ENCODE data around the gene WNT8B. TPM values are rescaled to one million over a fixed set of nuclear protein-coding genes. Genes with fewer than 3 reads are reported as not detected.

The WNT8B gene
- total and polyA plus RNA-seq, 2 of the 13 experiments (the other 11 are each of a cell fraction or from before 2014, with no cell fraction given) = 0.07 to 0.20 TPM

DNA sequence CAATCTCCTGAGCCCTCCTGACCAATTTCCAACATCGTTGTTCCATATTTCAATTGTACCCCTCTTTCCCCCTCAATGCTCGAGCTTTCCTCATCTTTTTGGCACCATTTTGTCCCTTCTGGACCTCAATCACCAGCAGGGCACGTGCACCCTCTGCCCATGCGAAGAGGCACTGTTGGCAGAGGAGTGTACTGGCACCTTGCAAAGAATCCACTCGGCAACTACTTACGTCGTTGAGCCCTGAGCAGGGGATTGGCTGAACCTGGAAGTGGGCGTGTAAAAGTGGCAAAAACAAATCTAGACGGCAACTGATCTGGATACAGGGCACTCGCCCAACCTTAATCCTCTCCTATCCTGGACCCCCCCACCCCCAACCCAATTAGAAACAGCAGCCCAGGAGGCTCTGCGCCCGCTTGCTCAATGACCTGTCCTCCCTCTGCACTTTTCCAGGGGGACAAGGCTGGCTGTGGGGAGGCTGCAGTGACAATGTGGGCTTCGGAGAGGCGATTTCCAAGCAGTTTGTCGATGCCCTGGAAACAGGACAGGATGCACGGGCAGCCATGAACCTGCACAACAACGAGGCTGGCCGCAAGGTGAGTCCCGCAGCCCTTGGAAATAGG is 18.8 kb downstream of the WNT8B start (continued):
- TF ChIP-seq, protein P1, sequence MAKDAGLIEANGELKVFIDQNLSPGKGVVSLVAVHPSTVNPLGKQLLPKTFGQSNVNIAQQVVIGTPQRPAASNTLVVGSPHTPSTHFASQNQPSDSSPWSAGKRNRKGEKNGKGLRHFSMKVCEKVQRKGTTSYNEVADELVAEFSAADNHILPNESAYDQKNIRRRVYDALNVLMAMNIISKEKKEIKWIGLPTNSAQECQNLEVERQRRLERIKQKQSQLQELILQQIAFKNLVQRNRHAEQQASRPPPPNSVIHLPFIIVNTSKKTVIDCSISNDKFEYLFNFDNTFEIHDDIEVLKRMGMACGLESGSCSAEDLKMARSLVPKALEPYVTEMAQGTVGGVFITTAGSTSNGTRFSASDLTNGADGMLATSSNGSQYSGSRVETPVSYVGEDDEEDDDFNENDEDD (CRISPR knock-in tag; IDR thresholded peaks at IDR 0.05; ENCODE audit: borderline replicate concordance) = peak; percentile 13; the same call in 1 of the 2 replicates
- no peak for TF ChIP-seq YEATS4 (CRISPR knock-in tag; IDR thresholded peaks at IDR 0.05; ENCODE audit: borderline replicate concordance)
- no peak for TF ChIP-seq IRF2 (CRISPR knock-in tag; IDR thresholded peaks at IDR 0.05)
- TF ChIP-seq RFXAP (CRISPR knock-in tag; IDR thresholded peaks at IDR 0.05; ENCODE audit: borderline replicate concordance) = peak; percentile 100
- no peak for TF ChIP-seq MTF2 (CRISPR knock-in tag; IDR thresholded peaks at IDR 0.05; ENCODE audit: borderline replicate concordance)
- no peak for TF ChIP-seq RCOR2 (CRISPR knock-in tag; IDR thresholded peaks at IDR 0.05)
- TF ChIP-seq, protein P2, sequence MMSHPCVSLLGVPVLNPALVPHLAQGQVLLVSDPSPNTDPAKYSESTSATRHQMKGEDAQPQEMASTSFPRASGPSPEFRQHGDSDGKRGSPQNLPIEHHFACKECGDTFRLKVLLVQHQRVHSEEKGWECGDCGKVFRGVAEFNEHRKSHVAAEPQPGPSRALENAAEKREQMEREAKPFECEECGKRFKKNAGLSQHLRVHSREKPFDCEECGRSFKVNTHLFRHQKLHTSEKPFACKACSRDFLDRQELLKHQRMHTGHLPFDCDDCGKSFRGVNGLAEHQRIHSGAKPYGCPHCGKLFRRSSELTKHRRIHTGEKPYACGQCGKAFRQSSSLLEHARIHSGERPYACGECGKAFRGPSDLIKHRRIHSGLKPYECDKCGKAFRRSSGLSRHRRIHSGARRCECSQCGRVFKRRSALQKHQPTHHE (CRISPR knock-in tag; IDR thresholded peaks at IDR 0.05; ENCODE audit: borderline replicate concordance) = no peak
- no peak for TF ChIP-seq ZNF30 (CRISPR knock-in tag; IDR thresholded peaks at IDR 0.05)
- TF ChIP-seq ZNF777 (CRISPR knock-in tag; IDR thresholded peaks at IDR 0.05) = no peak; the same call in 1 of the 2 replicates
- TF ChIP-seq, protein P3, sequence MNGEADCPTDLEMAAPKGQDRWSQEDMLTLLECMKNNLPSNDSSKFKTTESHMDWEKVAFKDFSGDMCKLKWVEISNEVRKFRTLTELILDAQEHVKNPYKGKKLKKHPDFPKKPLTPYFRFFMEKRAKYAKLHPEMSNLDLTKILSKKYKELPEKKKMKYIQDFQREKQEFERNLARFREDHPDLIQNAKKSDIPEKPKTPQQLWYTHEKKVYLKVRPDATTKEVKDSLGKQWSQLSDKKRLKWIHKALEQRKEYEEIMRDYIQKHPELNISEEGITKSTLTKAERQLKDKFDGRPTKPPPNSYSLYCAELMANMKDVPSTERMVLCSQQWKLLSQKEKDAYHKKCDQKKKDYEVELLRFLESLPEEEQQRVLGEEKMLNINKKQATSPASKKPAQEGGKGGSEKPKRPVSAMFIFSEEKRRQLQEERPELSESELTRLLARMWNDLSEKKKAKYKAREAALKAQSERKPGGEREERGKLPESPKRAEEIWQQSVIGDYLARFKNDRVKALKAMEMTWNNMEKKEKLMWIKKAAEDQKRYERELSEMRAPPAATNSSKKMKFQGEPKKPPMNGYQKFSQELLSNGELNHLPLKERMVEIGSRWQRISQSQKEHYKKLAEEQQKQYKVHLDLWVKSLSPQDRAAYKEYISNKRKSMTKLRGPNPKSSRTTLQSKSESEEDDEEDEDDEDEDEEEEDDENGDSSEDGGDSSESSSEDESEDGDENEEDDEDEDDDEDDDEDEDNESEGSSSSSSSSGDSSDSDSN (CRISPR knock-in tag; IDR thresholded peaks at IDR 0.05) = no peak
- peak; percentile 90 for TF ChIP-seq CREB1 (IDR thresholded peaks at IDR 0.05)
- peak; percentile 98 for TF ChIP-seq CREB1 (CRISPR knock-in tag; IDR thresholded peaks at IDR 0.05)
- TF ChIP-seq, protein P4, sequence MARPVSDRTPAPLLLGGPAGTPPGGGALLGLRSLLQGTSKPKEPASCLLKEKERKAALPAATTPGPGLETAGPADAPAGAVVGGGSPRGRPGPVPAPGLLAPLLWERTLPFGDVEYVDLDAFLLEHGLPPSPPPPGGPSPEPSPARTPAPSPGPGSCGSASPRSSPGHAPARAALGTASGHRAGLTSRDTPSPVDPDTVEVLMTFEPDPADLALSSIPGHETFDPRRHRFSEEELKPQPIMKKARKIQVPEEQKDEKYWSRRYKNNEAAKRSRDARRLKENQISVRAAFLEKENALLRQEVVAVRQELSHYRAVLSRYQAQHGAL (CRISPR knock-in tag; IDR thresholded peaks at IDR 0.05; ENCODE audit: not compliant biosample characterization) = no peak
- peak; percentile 100 for TF ChIP-seq RFXANK (CRISPR knock-in tag; IDR thresholded peaks at IDR 0.05)
- TF ChIP-seq ZNF879 (CRISPR knock-in tag; IDR thresholded peaks at IDR 0.05) = no peak
- TF ChIP-seq, protein P5, sequence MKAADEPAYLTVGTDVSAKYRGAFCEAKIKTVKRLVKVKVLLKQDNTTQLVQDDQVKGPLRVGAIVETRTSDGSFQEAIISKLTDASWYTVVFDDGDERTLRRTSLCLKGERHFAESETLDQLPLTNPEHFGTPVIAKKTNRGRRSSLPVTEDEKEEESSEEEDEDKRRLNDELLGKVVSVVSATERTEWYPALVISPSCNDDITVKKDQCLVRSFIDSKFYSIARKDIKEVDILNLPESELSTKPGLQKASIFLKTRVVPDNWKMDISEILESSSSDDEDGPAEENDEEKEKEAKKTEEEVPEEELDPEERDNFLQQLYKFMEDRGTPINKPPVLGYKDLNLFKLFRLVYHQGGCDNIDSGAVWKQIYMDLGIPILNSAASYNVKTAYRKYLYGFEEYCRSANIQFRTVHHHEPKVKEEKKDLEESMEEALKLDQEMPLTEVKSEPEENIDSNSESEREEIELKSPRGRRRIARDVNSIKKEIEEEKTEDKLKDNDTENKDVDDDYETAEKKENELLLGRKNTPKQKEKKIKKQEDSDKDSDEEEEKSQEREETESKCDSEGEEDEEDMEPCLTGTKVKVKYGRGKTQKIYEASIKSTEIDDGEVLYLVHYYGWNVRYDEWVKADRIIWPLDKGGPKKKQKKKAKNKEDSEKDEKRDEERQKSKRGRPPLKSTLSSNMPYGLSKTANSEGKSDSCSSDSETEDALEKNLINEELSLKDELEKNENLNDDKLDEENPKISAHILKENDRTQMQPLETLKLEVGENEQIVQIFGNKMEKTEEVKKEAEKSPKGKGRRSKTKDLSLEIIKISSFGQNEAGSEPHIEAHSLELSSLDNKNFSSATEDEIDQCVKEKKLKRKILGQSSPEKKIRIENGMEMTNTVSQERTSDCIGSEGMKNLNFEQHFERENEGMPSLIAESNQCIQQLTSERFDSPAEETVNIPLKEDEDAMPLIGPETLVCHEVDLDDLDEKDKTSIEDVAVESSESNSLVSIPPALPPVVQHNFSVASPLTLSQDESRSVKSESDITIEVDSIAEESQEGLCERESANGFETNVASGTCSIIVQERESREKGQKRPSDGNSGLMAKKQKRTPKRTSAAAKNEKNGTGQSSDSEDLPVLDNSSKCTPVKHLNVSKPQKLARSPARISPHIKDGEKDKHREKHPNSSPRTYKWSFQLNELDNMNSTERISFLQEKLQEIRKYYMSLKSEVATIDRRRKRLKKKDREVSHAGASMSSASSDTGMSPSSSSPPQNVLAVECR (CRISPR knock-in tag; IDR thresholded peaks at IDR 0.05; ENCODE audit: borderline replicate concordance) = no peak
- TF ChIP-seq, protein P6, sequence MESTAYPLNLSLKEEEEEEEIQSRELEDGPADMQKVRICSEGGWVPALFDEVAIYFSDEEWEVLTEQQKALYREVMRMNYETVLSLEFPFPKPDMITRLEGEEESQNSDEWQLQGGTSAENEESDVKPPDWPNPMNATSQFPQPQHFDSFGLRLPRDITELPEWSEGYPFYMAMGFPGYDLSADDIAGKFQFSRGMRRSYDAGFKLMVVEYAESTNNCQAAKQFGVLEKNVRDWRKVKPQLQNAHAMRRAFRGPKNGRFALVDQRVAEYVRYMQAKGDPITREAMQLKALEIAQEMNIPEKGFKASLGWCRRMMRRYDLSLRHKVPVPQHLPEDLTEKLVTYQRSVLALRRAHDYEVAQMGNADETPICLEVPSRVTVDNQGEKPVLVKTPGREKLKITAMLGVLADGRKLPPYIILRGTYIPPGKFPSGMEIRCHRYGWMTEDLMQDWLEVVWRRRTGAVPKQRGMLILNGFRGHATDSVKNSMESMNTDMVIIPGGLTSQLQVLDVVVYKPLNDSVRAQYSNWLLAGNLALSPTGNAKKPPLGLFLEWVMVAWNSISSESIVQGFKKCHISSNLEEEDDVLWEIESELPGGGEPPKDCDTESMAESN (CRISPR knock-in tag; conservative IDR thresholded peaks at IDR 0.05) = no peak

All from HepG2 (cell line).